GM12891 (cell line): Measurements from ENCODE around the gene PARP11.
A peak's percentile ranks its signal among the peaks of the same experiment; 100 is the strongest.

ENCODE experiments used
- POLR2A ChIP-seq: IDR thresholded peaks from 2 replicates; pipeline ENCODE4 v1.6.1; 2011; ENCODE audit warnings: low read depth, low read length, control low read depth
- POLR2AphosphoS5 ChIP-seq: IDR thresholded peaks from 2 replicates; pipeline ENCODE4 v1.6.1; 2011; ENCODE audit warnings: low read depth, low read length, control low read depth

GRCh38 chr12:3872800-3873636 is at the start of gene PARP11:
- peak; percentile 75; the same call in 1 of the 2 replicates for TF ChIP-seq POLR2A
- peak; percentile 48; the same call in 1 of the 2 replicates for TF ChIP-seq POLR2AphosphoS5
